Measurements from ENCODE around the gene IFIT1B. TPM values are rescaled to one million over a fixed set of nuclear protein-coding genes. Genes with fewer than 3 reads are reported as not detected.

IFIT1B gene
- total RNA-seq, 1 experiment from 2014 or later = not detected

DNA sequence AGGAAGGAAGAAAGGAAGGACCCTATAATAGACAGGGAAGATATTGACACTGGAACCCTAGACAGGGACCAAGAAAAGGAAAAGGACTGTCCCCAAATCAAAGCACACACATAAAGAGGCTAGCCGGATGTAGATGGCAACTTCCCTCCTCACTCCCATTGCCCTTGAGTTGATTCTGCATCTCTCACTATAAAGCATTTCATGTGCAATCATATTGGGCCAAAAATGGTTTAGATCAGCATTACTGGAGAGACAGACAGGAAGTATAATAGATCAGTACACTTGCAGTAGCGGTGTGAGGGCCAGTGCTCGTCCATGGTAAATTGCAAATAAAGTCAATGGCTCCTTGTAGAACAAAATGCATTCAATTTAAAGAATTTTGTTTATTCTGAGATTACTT, 41.6 kb upstream of the IFIT1B start:
- no peaks in the 10 kb centered on the region for H3K79me2 ChIP-seq (ENCODE audit: insufficient read depth, low read length)
- TF ChIP-seq ZFX (IDR thresholded peaks at IDR 0.05) (no peak), SP1 (IDR thresholded peaks at IDR 0.05; ENCODE audit: low read depth) (no peak), CBX3 (IDR thresholded peaks at IDR 0.05; ENCODE audit: low read depth) (no peak), TCF7L2 (IDR thresholded peaks at IDR 0.05; ENCODE audit: borderline replicate concordance, extremely low read depth, insufficient read depth, insufficient read length) (no peak), YY1 (IDR thresholded peaks at IDR 0.05; ENCODE audit: extremely low read depth, insufficient replicate concordance, low read depth, low read length) (no peak)
- TF ChIP-seq, protein P1, sequence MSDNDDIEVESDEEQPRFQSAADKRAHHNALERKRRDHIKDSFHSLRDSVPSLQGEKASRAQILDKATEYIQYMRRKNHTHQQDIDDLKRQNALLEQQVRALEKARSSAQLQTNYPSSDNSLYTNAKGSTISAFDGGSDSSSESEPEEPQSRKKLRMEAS (IDR thresholded peaks at IDR 0.05) = no peak
- TF ChIP-seq, protein P2, sequence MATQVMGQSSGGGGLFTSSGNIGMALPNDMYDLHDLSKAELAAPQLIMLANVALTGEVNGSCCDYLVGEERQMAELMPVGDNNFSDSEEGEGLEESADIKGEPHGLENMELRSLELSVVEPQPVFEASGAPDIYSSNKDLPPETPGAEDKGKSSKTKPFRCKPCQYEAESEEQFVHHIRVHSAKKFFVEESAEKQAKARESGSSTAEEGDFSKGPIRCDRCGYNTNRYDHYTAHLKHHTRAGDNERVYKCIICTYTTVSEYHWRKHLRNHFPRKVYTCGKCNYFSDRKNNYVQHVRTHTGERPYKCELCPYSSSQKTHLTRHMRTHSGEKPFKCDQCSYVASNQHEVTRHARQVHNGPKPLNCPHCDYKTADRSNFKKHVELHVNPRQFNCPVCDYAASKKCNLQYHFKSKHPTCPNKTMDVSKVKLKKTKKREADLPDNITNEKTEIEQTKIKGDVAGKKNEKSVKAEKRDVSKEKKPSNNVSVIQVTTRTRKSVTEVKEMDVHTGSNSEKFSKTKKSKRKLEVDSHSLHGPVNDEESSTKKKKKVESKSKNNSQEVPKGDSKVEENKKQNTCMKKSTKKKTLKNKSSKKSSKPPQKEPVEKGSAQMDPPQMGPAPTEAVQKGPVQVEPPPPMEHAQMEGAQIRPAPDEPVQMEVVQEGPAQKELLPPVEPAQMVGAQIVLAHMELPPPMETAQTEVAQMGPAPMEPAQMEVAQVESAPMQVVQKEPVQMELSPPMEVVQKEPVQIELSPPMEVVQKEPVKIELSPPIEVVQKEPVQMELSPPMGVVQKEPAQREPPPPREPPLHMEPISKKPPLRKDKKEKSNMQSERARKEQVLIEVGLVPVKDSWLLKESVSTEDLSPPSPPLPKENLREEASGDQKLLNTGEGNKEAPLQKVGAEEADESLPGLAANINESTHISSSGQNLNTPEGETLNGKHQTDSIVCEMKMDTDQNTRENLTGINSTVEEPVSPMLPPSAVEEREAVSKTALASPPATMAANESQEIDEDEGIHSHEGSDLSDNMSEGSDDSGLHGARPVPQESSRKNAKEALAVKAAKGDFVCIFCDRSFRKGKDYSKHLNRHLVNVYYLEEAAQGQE (IDR thresholded peaks at IDR 0.05; ENCODE audit: low read depth) = no peak
- no peak overlapping the region for H2AFZ ChIP-seq (ENCODE audit: low read depth, low read length, poor library complexity, severe bottlenecking)
- ATAC-seq (no peak), DNase-seq (ENCODE audit: low read depth, low spot score) (no peak)
- no peaks in the 10 kb centered on the region for H4K20me1 ChIP-seq (ENCODE audit: insufficient read depth)
- no peak overlapping the region for H3K9ac ChIP-seq (ENCODE audit: low read length)
- no peaks in the 10 kb centered on the region for H3K9me3 ChIP-seq (ENCODE audit: control insufficient read depth in 1 of 2, insufficient read depth in 1 of 2, low read depth in 1 of 2, low read length in 2 of 2)
- no peak overlapping the region for H3K4me2 ChIP-seq (ENCODE audit: low read length)
- ChIA-PET RAD21 (ENCODE audit: low non-redundant PET in 1 of 2, low total read pairs in 2 of 2, uncharacterized antibody in 2 of 2, unreplicated experiment in 2 of 2) (no interaction called here), POLR2A (no interaction called here), CTCF (no interaction called here)
- no peak overlapping the region for H3K4me3 ChIP-seq (replicated peaks in 1 of 2; ENCODE audit: low read depth in 1 of 2, low read length in 2 of 2)
- H3K9me2 ChIP-seq (ENCODE audit: insufficient read depth) = no peaks in the 10 kb centered on the region
- H3K4me1 ChIP-seq (ENCODE audit: control insufficient read depth in 1 of 2, insufficient read depth in 2 of 2, low read length in 2 of 2) = peaks cover 3 to 22% of the 10 kb centered on the region in 2 experiments; a peak in 3 of 4 replicates
- no peaks in the 10 kb centered on the region for H3K27me3 ChIP-seq (ENCODE audit: insufficient read depth, low read length)
- no TSS peak for BruUV-seq (replicated peaks)
- intact Hi-C loops (cut with micrococcal nuclease) = no loop called here
- H3K27ac ChIP-seq (ENCODE audit: low read depth, low read length) = no peak overlapping the region
- no peaks in the 10 kb centered on the region for H3K36me3 ChIP-seq (ENCODE audit: control insufficient read depth in 1 of 2, insufficient read depth in 2 of 2, low read length in 2 of 2)

Measured in HCT116 (cell line).